ENCODE measurements around the gene INPP4A.

DNA sequence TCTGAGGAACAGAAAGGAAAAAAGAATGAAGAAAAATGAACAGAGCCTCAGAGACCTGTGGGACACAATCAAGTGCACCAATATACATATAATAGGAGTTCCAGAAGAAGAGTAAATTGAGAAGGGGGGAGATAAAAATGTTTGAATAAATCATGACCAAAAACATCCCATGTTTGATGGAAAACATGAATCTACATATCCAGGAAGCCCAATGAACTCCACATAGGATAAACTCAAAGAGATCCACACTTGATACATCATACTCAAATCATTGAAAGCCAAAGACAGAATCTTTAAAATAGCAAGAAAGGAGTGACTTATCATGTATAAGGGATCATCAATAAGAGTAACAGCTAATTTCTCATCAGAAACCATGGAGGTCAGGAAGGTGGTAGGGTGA is 83.7 kb downstream of the INPP4A start:
- TF ChIP-seq RAD21 (IDR thresholded peaks at IDR 0.05; ENCODE audit: insufficient read depth, low read depth, low read length) (no peak), NFXL1 (IDR thresholded peaks at IDR 0.05; ENCODE audit: borderline replicate concordance) (no peak), SMC3 (IDR thresholded peaks at IDR 0.05; ENCODE audit: borderline replicate concordance, low read length) (no peak), POLR2A (IDR thresholded peaks at IDR 0.05; ENCODE audit: low read depth, low read length) (no peak), NR2F1 (conservative IDR thresholded peaks at IDR 0.05) (no peak), RCOR1 (conservative IDR thresholded peaks at IDR 0.05; ENCODE audit: low read depth, low read length) (no peak), POLR2AphosphoS5 (IDR thresholded peaks at IDR 0.05; ENCODE audit: low read length) (no peak), IRF4 (IDR thresholded peaks at IDR 0.05; ENCODE audit: low read depth, low read length) (no peak)
- TF ChIP-seq, protein P1, sequence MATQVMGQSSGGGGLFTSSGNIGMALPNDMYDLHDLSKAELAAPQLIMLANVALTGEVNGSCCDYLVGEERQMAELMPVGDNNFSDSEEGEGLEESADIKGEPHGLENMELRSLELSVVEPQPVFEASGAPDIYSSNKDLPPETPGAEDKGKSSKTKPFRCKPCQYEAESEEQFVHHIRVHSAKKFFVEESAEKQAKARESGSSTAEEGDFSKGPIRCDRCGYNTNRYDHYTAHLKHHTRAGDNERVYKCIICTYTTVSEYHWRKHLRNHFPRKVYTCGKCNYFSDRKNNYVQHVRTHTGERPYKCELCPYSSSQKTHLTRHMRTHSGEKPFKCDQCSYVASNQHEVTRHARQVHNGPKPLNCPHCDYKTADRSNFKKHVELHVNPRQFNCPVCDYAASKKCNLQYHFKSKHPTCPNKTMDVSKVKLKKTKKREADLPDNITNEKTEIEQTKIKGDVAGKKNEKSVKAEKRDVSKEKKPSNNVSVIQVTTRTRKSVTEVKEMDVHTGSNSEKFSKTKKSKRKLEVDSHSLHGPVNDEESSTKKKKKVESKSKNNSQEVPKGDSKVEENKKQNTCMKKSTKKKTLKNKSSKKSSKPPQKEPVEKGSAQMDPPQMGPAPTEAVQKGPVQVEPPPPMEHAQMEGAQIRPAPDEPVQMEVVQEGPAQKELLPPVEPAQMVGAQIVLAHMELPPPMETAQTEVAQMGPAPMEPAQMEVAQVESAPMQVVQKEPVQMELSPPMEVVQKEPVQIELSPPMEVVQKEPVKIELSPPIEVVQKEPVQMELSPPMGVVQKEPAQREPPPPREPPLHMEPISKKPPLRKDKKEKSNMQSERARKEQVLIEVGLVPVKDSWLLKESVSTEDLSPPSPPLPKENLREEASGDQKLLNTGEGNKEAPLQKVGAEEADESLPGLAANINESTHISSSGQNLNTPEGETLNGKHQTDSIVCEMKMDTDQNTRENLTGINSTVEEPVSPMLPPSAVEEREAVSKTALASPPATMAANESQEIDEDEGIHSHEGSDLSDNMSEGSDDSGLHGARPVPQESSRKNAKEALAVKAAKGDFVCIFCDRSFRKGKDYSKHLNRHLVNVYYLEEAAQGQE (IDR thresholded peaks at IDR 0.05; ENCODE audit: low read depth, low read length): no peak
- TF ChIP-seq, protein P2, sequence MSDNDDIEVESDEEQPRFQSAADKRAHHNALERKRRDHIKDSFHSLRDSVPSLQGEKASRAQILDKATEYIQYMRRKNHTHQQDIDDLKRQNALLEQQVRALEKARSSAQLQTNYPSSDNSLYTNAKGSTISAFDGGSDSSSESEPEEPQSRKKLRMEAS (IDR thresholded peaks at IDR 0.05; ENCODE audit: low read depth, low read length): no peak
- TF ChIP-seq, protein P3, sequence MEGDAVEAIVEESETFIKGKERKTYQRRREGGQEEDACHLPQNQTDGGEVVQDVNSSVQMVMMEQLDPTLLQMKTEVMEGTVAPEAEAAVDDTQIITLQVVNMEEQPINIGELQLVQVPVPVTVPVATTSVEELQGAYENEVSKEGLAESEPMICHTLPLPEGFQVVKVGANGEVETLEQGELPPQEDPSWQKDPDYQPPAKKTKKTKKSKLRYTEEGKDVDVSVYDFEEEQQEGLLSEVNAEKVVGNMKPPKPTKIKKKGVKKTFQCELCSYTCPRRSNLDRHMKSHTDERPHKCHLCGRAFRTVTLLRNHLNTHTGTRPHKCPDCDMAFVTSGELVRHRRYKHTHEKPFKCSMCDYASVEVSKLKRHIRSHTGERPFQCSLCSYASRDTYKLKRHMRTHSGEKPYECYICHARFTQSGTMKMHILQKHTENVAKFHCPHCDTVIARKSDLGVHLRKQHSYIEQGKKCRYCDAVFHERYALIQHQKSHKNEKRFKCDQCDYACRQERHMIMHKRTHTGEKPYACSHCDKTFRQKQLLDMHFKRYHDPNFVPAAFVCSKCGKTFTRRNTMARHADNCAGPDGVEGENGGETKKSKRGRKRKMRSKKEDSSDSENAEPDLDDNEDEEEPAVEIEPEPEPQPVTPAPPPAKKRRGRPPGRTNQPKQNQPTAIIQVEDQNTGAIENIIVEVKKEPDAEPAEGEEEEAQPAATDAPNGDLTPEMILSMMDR (IDR thresholded peaks at IDR 0.05 in 2 of 3, conservative IDR thresholded peaks at IDR 0.05 in 1 of 3; ENCODE audit: control insufficient read depth in 2 of 3, extremely low read depth in 1 of 3, insufficient read depth in 1 of 3, low read depth in 3 of 3, low read length in 3 of 3): no peak
- TF ChIP-seq, protein P4, sequence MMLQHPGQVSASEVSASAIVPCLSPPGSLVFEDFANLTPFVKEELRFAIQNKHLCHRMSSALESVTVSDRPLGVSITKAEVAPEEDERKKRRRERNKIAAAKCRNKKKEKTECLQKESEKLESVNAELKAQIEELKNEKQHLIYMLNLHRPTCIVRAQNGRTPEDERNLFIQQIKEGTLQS (IDR thresholded peaks at IDR 0.05; ENCODE audit: borderline replicate concordance, extremely low read depth, low read depth, low read length): no peak

Data from GM12878 (cell line).